Cerebellar nuclear complex (tissue), 1 donor: ENCODE measurements around the gene AGL.
"Not testable (repeated sequence)": the region's sequence is repeated elsewhere in the genome, so short reads cannot be mapped to it uniquely, and the experiment has no call there.

Experiments
- DNase-seq, 2 experiments: peaks; one replicate each; lab custom pipeline; 2025; lab: John Stamatoyannopoulos, UW

Gene AGL

DNA sequence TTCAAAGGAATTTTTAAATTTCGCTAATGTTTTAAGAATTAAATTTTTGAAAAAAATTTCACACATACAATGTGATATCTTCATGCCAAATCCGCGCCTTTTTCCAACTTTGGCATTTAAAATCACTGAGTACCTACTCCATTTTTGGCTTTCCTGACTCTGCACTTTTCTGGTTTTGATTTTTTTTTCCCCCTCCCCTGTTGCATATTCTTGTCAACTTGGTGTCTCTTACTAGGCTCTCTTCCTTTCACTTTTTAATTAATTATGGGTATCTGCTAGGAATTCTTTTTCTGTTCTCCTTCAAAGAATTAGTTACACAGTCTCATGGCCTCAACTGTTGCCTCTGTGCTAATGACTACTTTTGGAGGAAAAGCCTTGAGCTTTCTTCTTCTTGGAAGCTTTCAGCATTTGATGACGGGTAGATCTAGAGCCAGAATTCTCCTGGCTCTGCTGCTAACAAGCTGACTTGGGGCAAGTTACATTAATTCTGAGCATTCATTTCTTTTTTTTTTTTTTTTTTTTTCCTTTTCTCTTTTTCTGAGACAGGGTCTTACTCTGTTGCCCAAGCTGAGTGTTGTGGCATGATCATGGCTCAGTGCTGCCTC is 1.8 kb downstream of the AGL start:
- DNase-seq, result no peak

DNA sequence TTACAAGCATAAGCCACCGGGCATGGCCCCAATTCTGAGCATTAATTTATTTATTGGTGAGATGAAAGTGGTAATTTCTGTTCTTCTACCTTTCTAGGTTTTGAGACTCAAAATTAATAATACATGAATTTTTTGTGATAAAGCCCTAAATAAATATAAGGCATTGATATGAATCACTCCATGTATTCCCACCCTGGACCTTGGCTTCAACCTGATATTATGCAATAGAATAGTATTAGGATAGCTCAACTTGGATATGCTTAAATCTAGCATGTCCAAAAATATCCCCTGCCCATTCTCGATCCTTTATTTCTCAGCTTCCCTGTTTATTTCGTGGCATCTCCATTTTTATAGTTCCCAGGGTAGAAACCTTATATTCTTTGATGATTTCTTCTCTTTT is 2.5 kb downstream of the AGL start:
- DNase-seq, result no peak

DNA sequence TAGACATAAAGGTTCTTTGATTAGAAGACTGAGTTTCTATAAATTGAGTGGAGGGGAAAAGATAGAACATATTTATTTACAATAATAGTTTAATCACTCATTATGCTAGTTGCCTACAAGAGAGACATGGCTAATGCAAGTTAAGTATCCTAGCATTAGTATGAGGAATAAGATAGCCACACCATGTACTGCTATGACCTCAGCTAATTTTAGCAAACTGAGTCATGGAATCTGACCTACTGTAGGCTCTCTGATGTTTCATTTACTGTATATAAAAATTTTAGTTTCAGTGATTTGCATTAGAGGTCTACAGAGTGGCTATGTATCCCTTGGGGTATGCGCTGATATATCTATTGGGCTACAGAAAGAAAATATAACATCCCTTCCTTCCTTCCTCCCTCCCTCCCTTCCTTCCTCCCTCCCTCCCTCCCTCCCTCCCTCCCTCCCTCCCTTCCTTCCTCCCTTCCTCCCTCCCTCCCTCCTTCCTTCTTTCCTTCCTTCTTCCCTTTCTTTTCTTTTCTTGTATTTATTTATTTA is 5.8 kb downstream of the AGL start:
- DNase-seq, result no peak

DNA sequence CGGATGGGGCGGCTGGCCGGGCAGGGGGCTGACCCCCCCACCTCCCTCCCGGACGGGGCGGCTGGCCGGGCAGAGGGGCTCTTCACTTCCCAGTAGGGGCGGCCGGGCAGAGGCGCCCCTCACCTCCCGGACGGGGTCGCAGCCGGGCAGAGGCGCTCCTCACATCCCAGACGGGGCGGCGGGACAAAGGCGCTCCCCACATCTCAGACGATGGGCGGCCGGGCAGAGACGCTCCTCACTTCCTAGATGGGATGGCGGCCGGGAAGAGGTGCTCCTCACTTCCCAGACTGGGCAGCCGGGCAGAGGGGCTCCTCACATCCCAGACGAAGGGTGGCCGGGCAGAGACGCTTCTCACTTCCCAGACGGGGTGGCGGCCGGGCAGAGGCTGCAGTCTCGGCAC is 6.9 kb downstream of the AGL start:
- not testable (repeated sequence) for DNase-seq

DNA sequence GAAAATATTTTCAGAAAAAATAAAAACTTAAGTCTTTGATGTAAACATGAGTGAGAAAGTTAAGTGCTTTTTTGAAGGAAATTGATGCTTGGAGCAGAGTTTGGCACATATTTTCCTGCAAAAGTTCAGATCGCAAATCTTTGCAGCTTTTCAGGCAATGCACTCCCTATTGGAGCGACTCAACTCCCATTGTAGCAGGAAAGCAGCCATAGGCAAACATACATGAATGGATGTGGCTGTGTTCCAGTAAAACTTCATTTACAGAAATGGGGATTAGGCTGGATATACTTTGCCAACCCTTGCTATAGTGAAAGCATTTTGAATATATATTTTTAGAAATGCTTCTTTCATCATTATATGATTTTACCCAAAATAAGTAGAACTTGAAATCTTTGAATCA is 8.1 kb downstream of the AGL start:
- DNase-seq, result no peak

DNA sequence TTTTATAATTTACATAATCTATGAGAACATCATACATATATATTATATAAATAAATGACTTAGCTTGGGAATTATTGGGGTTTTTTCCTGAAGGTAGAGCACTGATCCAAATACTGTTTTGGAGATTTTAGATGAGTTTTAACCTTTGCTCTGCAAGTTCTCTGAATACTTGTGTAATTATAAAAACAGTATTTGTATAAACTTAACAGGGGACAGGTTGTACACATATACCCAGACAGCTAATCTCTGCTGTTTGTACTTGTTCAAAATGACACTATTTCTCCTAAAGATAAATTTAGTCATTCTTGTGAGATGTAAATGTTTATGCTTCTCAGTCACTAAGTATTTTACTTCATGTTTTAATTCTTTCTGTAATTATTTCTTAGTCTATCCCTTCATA is 8.7 kb downstream of the AGL start:
- DNase-seq, result no peak

DNA sequence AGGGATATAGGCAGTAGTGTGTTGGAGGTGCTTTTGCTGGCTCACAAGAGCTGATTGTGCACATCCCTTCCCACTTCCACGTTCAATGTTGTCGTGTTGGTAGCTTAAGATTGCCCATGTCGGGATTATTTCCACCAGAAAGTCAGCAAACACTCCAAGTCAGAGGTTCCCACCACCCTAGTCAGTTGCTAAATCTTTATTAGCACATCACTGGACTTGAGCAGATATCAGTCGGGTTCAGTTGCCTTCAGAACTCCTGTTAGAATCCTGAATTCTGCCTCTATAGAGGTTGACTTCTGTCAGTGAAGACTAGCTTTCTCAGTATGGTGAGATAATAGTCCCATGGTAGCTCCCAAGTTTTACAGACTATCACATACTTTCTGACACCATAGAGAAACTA is 10.5 kb downstream of the AGL start:
- no peak for DNase-seq

DNA sequence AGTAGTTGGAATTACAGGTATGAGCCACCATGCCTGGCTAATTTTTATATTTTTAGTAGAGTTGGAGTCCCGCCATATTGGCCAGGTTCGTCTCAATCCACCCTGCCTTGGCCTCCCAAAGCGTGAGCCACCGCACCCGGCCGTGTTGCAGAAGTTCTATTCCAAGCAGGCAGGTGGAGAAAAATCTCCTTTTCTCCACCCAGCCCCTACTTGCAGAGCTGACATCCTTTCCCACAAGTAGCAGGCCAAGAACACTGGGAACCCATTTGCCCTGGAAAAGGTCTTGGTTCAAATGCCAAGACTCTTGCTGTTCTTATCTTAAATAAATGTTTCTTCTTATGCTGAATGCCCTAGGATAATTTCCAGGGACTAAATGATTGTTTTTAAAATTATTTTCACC is 17.5 kb downstream of the AGL start:
- no peak for DNase-seq

DNA sequence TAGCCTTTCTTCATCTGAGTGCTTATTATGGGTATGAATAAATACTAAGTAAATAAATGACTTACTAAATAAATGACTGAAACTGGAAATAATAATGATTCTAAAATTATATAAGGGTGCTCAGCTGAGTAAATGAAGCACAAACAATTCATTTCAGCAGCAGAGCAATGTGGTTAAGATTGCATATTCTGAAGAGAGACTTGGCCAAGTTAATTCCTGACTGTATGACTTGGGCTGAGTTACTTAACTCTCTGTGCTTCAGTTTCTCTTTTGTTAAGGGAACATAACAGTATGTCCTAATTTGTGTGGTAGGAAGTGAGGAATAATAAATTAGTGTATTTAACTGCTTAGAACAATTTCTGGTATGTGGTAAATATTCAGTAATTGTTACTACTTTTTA is 19.1 kb downstream of the AGL start:
- no peak for DNase-seq

DNA sequence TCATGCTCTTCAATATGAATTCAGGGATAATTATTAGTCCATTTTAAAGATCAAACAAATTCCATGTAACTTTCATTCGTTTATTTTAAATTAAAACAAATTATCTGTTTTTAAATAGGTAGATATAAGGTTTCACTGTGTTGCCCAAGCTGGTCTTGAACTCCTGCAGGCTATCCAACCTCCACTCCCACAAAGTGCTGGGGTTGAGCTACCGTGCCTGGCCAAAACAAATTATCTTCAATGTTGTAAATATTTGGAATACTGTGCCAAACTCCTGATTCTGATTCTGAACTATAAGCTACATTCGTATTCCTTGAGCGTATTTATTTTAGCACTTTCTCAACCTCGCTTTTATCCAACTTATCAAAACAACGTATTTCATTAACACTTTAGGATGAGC is 19.6 kb downstream of the AGL start:
- no peak for DNase-seq

DNA sequence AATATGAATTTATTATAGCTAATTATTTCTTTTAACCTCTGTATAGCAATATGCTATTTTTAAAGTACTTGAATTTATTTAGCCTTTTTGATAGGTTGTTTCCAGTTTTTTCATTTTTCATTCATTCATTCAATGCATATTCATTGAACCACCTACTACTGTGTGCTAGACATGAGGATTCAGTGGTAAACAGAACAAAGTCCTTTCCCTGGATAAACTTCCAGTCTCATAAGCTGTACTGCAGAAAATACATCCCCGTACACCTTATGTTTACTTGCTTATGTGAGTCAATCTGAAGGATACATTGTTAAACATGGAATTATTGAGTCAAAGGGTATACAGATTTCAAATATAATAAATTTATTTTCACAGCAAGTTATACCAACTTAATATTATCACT is 21.9 kb downstream of the AGL start:
- no peak for DNase-seq

DNA sequence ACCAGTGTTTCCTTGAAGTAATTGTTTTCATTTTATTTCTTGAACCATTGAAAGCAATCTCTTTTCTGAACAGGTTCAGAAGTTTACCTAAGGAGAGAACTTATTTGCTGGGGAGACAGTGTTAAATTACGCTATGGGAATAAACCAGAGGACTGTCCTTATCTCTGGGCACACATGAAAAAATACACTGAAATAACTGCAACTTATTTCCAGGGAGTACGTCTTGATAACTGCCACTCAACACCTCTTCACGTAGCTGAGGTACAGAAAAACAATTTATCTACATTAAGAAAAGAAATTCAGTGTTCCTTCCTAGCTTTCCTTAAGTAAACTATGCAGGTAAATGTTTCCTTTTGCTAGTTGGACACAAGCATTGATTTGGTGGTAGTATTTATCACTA is 27.4 kb downstream of the AGL start:
- DNase-seq, result no peak

DNA sequence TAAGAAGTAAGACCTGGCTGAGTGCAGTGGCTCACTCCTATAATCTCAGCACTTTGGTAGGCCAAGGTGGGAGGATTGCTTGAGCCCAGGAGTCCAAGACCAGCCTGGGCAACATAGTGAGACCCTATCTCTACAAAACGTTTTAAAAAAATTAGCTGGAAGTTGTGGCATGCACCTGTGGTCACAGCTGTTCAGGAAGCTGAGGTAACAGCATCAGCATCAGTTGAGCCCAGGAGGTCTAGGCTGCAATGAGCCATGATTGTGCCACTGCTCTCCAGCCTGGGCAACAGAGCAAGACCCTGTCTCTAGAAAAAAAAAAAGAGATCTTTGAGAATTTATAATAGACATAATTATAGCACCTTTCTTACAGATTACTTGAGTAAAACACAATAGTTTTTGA is 36.0 kb downstream of the AGL start:
- DNase-seq, result no peak

DNA sequence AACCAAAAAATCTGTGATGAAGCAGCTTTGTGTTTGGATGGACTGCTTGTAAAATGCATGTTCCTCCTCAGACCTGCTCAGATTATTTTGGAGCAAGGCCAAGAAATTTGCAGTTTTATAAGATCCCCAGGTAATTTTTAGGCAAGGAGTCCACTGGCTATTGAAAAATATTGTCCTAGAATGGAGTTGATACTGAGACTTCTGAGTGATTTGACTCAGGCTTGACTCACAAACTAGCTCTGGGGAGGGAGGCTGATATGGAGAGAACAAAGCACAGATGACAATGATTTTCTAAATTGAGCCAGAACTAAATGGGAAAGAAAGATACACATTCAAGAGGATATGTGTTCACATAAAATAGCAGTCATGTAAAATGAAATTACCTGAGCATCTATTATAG is 36.7 kb downstream of the AGL start:
- no peak for DNase-seq

DNA sequence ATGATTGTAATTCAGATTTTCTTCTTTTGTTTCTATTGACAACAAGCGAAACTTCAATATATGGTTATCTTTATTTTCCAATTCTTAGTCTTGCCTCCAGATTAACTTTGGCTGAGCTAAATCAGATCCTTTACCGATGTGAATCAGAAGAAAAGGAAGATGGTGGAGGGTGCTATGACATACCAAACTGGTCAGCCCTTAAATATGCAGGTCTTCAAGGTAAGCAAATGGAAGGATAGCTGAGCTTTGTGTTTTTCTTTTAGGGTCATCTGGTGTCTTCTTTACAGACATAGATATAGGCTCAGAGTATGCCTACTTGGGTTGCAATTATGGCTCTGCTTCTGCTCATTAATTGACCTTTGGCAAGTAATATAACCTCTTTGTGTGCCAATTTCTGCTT is 37.7 kb downstream of the AGL start:
- no peak for DNase-seq

DNA sequence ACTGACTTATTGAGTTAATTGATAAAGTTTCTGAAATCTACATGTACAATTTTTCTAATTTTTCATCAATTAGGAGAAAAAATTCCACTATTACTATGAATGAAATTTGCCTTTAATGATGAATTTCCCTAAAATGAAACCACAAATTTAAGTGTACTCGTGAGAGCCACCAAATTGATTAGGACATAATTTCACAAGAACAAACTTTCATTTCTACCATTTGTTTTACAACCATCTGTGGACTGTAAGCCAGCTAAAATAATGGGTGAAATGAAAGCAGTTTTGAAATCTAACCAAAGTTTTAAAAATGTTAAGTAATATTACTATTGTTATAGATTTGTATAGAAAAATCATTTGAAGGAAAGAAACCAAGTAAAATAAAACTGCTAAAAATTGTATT is 41.8 kb downstream of the AGL start:
- DNase-seq, result no peak

DNA sequence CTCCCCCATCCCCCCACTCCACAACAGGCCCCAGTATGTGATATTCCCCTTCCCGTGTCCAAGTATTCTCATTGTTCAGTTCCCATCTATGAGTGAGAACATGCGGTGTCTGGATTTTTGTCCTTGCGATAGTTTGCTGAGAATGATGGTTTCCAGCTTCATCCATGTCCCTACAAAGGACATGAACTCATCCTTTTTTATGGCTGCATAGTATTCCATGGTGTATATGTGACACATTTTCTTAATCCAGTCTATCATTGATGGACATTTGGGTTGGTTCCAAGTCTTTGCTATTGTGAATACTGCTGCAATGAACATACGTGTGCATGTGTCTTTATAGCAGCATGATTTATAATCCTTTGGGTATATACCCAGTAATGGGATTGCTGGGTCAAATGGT is 53.1 kb downstream of the AGL start:
- not testable (repeated sequence) for DNase-seq

DNA sequence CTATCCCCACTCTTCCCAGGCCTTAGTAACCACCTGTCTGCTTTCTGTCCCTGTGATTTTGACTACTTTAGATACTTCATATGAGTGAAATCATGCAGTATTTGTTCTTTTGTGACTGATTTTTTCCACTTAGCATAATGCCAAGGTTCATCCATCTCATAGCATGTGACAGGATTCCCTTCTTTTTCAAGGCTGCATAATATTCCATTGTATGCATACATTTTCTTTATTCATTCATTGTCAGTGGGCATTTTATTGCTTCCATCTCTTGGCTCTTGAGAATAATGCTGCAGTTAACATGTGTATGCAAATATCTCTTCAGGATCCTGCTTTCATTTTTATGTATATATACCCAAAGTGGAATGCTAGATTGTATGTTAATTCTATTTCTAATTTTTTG is 56.4 kb downstream of the AGL start:
- DNase-seq, result no peak

DNA sequence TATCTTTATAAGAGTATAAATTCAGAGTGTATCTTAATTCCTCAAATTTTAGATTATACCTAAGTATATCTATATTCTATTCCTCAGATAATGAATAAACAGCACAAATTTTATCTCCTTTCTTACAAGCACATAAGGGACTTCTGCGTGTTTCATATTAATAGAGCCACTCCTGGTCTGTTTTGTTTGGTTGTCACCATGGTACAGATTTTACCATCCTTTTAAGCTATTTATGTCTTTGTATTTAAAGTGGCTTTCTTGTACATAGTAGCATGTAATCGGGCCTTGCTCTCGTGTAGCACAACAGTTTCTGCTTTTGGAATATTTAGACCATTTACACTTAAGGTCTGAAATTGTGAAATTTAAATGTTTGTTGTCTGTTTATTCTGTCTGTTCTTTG is 67.1 kb downstream of the AGL start:
- no peak for DNase-seq

DNA sequence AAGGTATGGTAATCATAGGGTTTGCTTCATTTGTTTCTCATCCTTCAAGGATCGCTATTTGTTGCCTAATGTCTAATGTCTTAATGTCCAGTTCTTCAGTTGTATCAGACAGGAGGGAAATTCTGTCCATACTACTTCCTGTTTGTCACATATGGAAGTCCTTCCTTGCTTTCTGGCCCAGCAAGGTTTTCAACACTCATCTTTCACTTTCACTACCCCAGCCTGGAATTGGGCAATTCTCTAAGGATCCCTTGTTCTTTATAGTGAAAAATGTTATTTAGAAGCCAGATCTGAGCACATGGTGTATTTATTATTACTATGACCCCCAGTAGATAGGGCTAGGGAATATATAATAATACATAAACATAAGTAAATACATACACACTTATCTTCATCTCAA is 69.1 kb downstream of the AGL start:
- no peak for DNase-seq

DNA sequence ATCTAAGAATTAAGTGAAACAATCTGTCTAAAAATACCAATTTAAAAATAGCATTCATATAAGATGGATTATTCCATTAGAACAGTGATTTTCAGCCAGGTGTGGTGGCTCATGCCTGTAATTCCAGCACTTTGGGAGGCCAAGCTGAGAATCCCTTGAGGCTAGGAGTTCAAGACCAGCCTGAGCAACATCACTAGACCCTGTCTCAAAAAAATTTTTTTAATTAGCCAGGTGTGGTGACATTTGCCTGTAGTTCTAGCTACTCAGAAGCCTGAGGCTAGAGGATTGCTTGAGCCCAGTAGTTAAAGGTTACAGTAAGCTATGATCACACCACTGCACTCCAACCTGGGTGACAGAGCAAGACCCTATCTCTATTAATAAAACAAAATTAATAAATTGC is 84.6 kb downstream of the AGL start:
- DNase-seq, result no peak

DNA sequence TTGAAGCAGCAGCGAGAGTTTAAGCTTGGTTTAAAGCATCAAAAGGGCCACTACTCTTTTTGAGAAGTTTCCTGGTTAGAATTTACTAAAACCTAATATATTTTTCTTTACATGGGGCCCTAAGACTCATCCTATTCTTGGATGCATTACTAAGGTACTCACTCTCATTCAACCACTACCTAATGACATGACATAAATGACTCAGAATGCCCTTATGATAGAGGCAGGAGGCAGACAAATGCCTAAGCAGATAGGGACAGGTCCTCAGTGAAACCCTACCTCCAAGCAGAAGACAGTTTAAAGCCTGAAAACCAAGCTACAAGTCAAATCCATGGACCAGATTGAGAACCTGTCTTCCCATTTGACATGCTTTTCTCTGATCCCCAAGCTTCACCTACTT is 85.4 kb downstream of the AGL start:
- DNase-seq, result no peak

DNA sequence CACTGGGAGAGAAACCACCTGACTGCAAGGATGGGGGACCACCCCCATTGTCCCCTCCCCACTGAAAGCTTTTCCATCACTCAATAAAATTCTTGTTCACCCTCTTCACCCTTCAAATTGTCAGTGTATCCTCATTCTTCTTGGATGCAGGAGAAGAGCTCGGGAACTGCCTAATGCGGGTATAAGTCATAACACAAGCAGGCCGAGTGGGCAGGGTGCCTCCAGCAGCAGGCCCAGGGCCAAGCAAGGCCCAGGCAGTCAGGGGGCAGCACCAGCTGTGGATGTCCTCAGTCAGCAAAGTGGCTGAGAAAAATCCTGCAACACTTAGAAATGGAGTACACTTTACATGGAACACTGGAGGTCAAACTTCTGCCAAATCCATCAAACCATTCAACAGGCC is 85.9 kb downstream of the AGL start:
- DNase-seq, result no peak

DNA sequence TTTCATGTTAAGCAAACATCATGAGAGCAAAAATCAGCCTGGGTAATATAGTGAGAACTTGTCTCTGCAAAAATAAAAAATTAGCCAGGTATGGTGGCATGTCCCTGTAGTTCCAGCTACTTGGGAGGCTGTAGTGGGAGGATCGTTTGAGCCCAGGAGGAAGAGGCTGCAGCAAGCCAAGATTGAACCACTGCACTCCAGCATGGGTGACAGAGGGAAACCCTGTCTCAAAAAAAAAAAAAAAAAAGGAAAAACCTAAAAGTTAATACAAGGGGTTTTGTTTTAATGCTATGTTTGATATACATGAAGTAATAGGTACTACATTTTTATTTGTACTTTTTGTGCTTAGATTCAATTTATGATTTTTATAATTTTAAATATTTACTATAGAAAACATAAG is 92.6 kb downstream of the AGL start:
- no peak for DNase-seq
